ENCODE measurements around the gene NCK2.

DNA sequence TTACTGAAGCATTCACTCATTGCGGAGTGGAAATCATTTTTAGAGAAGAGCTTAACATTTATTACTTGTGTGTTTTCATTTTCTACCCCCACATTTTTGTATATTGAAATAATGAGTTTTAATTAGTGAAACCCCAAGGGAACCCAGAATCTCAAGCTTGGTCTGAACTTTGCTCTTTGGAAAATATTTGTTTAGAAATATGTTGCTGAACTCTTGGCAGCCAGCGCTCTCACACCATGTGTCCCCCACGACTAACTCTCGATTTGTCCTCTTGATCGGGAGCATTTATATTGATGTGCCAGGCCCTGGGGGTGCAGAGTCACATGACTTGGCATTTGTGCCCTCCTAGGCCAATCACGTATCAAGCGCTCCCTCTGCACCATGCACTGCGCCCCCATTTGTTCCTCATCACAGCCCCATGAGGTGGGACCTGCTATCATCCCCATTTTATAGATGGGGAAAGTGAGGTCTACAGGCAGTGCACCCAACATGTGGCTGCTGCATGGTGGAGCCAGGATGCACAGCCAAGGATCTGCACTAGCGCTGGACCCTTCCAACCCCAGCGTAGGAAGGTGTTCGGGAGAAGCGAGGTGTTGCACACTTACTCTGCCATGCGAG is 149.7 kb downstream of the NCK2 start:
- TF ChIP-seq POLR2A (IDR thresholded peaks at IDR 0.05; ENCODE audit: low read depth, low read length) = no peak
- TF ChIP-seq POLR2AphosphoS5 (IDR thresholded peaks at IDR 0.05; ENCODE audit: low read depth, low read length) = no peak
- TF ChIP-seq SPI1 (IDR thresholded peaks at IDR 0.05; ENCODE audit: low read depth, low read length) = no peak
- no peak for TF ChIP-seq TAF1 (IDR thresholded peaks at IDR 0.05; ENCODE audit: low read depth, low read length)
- TF ChIP-seq POU2F2 (IDR thresholded peaks at IDR 0.05; ENCODE audit: low read depth, low read length) = no peak
- no peak for TF ChIP-seq PAX5 (IDR thresholded peaks at IDR 0.05; ENCODE audit: insufficient read depth, low read length, severe bottlenecking)

Data from GM12891 (cell line).